PC-9 (cell line): ENCODE data around the gene SORBS2.

Source experiments
- CTCF ChIP-seq: fragments of 200-600 bp; sonication (generic); conservative IDR thresholded peaks from 2 replicates; pipeline ENCODE4 v1.6.1; 2017; ENCODE audit warnings: mixed run types, antibody characterized with exemption, mild to moderate bottlenecking, moderate library complexity
- EZH2 ChIP-seq: fragments of 200-600 bp; sonication (generic); IDR thresholded peaks from 2 replicates; pipeline ENCODE4 v1.8.0; 2017; ENCODE audit warnings: antibody characterized with exemption, low read depth

- TF ChIP-seq CTCF (no peak), EZH2 (no peak)
These were observed 233.7 kb downstream of the SORBS2 start for GRCh38 chr4:185578284-185578683.
